COR-L47 (cell line): ENCODE measurements around the gene ULK2.
"Not testable (repeated sequence)": the region's sequence is repeated elsewhere in the genome, so short reads cannot be mapped to it uniquely, and the experiment has no call there.

ENCODE experiments used
- DNase-seq: peaks from one replicate; lab custom pipeline; 2025; lab: John Stamatoyannopoulos, UW

ULK2 gene

GRCh38 chr17:19865021-19865420, 2.7 kb downstream of the ULK2 start:
- no peak for DNase-seq

GRCh38 chr17:19860647-19861177, 7.0 kb downstream of the ULK2 start:
- not testable (repeated sequence) for DNase-seq

GRCh38 chr17:19857640-19858039, 10.1 kb downstream of the ULK2 start:
- DNase-seq, result no peak

- DNase-seq, result no peak
Measured at GRCh38 chr17:19833914-19834313, 33.8 kb downstream of the ULK2 start.

- DNase-seq, result no peak
Measured at GRCh38 chr17:19830061-19830460, 37.7 kb downstream of the ULK2 start.

- no peak for DNase-seq
Measured at GRCh38 chr17:19812407-19812806, 55.3 kb downstream of the ULK2 start.

GRCh38 chr17:19805006-19805405, 62.7 kb downstream of the ULK2 start:
- DNase-seq, result no peak

GRCh38 chr17:19800571-19800970, 67.2 kb downstream of the ULK2 start:
- DNase-seq, result no peak

GRCh38 chr17:19799796-19800195, 67.9 kb downstream of the ULK2 start:
- DNase-seq, result no peak

GRCh38 chr17:19796457-19796856, 71.3 kb downstream of the ULK2 start:
- no peak for DNase-seq

GRCh38 chr17:19791918-19792550, 75.7 kb downstream of the ULK2 start:
- no peak for DNase-seq

GRCh38 chr17:19787733-19788357, 79.9 kb downstream of the ULK2 start:
- DNase-seq, result no peak

- DNase-seq, result no peak
Measured at GRCh38 chr17:19785854-19786253, 81.9 kb downstream of the ULK2 start.

- DNase-seq, result no peak
Measured at GRCh38 chr17:19781488-19782458, 86.0 kb downstream of the ULK2 start.

GRCh38 chr17:19780846-19781245, 86.9 kb downstream of the ULK2 start:
- no peak for DNase-seq

- no peak for DNase-seq
Measured at GRCh38 chr17:19773534-19773933, 94.2 kb downstream of the ULK2 start.

GRCh38 chr17:19771971-19772630, 95.6 kb downstream of the ULK2 start:
- no peak for DNase-seq

- DNase-seq, result no peak
Measured at GRCh38 chr17:19770985-19771735, 96.6 kb downstream of the ULK2 start.

- DNase-seq, result no peak
Measured at GRCh38 chr17:19769946-19770652, 97.6 kb downstream of the ULK2 start.

GRCh38 chr17:19768046-19768782, 99.5 kb downstream of the ULK2 start:
- no peak for DNase-seq
